ENCODE measurements around the gene TERT.
"Not testable (repeated sequence)": the region's sequence is repeated elsewhere in the genome, so short reads cannot be mapped to it uniquely, and the experiment has no call there.

Gene TERT

DNA sequence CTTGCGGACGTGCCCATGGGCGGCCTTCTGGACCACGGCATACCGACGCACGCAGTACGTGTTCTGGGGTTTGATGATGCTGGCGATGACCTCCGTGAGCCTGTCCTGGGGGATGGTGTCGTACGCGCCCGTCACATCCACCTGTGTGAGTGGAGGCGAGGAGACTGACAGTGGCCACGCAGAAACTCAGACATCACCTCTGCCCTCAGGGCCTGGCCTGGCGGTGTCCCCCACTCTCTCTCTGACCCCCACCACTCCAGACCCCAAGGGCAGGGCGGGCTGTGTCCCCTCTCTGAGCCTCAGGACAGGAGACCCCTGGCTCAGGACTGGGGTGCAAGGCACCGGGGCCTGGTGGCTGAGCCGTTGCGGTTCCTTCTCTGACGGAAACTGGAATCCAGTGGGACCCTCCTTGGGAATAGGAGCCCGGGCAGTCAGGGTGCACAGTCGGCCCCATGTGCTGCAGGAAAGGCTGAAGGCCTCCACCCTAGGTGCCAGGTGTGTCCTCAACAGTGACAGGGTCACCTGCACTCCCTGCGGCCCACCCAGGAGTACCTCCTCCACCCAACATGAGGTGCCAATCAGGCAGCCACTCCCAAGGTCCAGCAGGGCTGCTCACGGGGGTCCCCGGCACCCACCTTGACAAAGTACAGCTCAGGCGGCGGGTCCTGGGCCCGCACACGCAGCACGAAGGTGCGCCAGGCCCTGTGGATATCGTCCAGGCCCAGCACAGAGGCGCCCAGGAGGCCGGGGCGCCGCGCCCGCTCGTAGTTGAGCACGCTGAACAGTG lies 16.0 kb downstream of the TERT start:
- DNase-seq (ENCODE audit: low spot score): no peak

DNA sequence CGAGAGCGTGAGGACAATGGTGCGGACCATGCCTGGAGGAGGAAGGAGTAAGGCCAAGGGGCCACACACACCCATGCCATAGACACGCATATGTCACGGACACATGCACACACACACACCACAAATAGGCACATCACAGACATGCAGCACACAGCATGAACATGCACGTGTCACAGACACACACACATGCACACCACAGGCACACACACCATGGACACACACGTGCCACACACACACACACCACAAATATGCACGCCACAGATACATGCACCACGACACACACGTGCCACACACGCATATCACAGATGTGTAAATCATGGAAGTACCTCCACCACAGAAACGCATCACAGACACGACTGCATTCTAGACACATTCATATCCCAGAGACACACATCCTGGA lies 16.7 kb downstream of the TERT start:
- DNase-seq (ENCODE audit: low spot score): no peak

DNA sequence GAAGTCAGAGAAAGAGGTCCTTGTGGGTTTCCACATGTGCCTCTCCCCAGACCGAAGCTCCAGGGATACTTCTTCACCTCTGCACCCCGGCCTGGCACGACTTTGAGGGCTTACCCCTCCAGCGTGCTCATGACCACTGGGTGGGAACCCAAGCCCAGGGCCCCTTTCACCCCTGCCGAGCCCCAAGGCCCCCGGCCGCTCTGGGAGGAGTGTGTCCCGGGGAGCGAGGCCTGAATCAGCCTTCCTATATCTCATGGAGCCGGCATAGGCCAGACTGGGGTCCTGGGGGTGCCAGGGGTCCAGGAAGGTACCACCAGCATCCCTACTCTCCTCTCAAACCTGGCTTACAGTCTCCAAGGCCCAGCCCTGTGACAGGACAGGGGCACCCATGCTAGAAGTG lies 17.1 kb downstream of the TERT start:
- no peak for DNase-seq (ENCODE audit: low spot score)

DNA sequence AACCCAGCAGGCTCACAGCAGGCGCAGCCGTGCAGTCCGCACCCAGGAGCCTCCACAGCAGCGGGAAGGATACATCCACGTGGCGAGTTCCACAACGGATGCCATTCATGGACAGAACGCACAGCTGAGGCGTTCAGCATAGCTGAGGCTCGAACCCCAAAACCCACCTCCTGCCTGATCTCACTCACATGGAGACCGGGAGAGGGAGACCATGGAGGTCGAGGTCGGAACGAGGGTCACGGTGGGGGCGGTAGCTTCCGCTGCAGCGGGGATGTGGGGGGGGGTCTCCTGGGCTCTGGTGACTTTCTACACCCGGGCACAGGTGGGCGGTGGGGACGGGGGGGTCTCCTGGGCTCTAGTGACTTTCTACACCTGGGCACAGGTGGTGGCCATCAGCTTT lies 17.5 kb downstream of the TERT start:
- no peak for DNase-seq (ENCODE audit: low spot score)

DNA sequence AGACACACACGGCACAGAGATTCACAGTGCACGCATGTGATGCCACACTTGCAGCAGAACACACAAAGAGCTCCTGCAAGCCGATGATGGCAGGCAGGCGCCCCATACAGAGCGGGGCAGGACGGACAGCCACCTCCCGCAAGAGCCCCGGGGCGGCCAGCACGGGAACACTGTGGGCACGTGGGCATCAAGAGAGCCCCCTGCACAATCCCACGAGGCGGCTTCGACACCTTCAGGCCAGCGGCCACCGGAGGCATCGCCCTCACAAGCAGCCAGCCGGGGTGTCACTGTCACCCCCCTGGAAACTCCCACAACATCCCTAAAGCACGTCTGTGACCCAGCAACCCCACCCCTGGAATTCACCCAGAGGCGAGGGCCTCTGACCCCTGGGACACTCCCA lies 17.9 kb downstream of the TERT start:
- no peak for DNase-seq (ENCODE audit: low spot score)

DNA sequence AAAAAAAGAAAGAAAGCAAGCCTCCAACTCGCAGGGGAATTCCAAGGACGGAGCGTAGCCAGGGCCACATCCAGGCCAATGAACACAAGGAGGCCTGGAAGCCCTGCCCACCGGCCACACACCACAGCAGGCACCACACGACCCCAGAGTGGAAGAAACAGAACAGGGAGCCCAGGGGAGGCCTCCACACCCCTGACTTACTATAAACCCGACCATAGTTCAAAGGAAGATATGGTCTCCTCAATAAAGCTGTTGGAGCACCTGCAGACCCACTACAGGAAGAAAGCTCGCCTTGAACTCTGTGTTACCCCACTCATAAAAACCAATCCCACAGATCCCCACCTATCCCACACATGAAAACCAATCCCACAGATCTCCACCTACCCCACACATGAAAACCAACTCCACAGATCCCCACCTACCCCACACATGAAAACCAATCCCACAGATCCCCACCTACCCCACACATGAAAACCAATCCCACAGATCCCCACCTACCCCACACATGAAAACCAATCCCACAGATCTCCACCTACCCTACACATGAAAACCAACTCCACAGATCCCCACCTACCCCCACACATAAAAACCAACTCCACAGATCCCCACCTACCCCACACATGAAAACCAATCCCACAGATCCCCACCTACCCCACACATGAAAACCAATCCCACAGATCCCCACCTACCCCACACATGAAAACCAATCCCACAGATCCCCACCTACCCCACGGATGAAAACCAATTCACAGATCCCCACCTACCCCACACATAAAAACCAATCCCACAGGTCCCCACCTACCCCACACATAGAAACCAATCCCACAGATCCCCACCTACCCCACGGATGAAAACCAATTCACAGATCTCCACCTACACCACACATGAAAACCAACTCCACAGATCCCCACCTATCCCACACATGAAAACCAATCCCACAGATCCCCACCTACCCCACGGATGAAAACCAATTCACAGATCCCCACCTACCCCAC lies 19.2 kb downstream of the TERT start:
- DNase-seq (ENCODE audit: low spot score): not testable (repeated sequence)

DNA sequence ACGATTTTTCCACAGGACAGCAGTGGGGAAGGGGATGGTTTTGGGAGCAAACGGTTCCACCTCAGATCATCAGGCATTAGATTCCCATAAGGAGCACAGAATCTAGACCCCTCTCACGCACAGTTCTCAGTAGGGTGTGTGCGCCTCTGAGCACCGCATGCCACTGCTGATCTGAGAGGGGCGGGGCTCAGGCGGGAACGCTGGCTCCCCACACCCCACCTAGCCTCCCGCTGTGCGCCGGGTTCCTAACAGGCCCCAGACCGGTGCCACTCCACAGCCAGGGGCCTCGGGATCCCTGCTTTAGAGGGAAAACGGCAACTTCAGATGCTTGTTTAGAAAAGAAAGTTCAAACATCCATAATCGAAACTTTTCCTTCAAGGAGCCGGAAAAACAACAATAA lies 20.4 kb downstream of the TERT start:
- no peak for DNase-seq (ENCODE audit: low spot score)

DNA sequence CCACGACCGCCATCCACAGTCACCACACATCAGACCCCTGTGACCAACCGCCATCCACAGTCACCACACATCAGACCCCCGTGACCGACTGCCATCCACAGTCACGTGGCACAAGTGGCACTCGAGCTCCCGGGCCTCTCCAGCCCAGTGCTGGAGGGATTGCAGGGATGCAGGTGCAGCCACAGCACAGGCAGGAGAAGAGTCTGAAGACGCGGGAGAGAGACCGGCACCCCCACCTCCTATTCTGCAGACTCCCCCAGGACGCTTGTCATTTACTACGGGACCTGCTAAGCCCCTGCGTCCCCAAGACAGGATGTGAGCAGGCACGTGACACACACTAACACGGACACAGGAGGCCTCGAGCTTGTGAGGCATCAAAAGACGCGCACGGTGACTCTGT lies 21.1 kb downstream of the TERT start:
- DNase-seq (ENCODE audit: low spot score): no peak

DNA sequence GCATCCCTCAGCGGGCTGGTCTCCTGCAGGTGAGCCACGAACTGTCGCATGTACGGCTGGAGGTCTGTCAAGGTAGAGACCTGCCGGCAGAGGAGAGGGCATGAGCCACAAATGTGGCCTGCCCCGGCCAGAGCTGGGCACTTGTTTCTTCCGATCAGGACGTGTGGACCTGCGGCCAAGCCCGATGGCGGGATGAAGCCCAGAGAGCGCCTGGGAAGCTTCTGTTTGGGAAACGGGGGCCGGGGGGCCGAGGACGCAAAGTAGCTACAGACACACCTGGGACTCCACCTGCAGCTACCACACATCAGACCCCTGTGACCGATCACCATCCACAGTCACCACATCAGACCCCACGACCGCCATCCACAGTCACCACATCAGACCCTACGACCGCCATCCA lies 22.7 kb downstream of the TERT start:
- DNase-seq (ENCODE audit: low spot score): no peak

DNA sequence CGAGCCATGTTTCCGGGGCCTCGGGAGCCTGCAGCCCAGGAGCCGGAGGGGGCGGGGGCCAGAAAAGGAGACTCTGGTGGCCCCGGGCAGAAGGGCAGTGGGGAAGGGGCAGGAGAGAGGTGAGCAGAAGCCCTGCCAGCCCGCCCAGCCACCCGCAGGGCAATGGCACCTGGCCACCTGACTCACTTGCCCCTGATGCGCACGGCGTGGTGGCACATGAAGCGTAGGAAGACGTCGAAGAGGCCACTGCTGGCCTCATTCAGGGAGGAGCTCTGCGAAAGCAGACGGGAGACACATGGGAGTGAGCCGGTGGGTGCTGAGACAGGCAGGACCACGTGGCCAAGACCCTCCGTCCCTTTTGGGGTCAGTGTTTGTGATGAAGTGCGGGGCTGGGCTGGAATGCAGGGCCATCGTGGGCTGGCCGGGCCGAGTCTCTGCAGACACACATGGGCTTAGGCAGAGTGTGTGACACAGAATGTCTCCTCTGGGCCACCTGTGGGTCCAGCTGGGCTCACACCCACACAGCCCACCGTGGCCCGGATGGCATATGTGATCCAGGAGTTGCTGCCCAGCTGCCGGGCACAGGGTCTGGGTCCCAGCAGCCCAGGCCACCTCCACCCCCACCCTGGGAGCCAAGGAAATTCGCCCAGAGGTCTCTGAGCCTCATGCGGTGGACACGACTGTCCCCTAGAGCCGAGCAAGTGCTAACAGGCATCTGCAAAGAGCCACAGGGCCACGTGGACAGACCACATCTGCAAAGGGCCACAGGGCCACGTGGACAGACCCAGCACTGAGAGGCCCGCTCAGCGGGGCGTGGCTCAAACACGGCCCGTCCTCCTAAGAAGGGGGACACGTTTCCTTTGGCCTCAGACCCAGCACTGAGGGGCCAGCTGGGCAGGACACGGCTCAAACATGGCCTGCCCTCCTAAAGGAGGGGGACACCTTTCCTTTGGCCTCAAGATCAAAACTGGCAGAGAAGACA lies 23.6 kb downstream of the TERT start:
- DNase-seq (ENCODE audit: low spot score): no peak

DNA sequence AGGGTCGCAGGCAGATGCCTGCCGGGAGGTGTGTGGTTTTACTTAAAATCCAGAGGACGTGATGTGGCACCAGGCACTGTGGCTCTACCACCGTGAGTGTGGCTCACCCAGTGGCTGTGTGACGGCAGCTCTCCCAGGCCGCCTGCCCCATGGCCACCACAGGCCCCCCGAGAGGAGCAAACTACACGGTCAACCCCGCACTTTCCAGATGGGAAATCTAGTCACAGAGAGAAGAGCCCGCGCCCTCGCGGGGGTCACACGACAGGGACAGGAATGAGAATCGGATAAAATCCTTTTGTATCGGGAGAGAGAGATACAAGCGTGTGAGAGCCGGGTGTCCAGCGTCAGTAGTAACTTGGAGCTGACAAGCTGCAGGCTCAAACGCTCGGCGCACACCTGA lies 24.4 kb downstream of the TERT start:
- no peak for DNase-seq (ENCODE audit: low spot score)

DNA sequence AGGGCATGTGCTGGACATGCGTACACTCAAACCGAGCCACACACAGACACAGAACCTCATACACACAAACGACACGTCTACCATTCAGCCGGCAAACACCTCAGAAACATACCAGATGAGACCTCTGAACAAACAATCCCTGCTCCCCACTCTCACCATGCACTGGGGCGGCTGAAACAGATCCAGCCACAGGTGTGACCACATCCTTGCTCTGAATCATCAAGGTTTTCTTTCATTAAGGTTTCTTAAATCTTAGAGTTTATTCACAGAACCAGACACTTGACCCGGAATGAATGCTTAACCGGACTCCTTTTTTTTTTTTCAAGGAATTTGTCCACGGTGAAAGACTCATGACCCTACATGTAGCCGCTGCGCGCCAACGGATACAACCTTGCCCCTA lies 26.2 kb downstream of the TERT start:
- no peak for DNase-seq (ENCODE audit: low spot score)

DNA sequence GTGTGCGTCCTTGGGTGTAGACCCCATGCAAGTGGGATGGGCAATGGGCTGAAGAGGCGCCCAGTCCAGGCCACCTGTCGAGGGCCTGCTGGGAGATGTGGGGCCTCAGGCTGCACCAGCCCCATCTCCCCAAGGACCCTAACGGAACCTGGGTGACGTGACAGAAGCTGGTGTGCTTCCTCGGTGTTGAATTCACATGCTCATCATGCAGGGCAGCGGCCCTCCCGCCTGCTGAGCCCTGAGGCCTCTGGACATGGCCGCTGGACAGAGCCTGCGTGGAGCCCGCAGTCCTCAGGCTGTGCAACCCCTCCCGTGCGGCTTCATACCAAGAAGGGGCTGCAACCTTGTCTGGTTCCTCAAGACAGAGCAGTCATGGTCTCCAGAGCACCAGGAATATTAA lies 26.8 kb downstream of the TERT start:
- DNase-seq (ENCODE audit: low spot score): no peak

DNA sequence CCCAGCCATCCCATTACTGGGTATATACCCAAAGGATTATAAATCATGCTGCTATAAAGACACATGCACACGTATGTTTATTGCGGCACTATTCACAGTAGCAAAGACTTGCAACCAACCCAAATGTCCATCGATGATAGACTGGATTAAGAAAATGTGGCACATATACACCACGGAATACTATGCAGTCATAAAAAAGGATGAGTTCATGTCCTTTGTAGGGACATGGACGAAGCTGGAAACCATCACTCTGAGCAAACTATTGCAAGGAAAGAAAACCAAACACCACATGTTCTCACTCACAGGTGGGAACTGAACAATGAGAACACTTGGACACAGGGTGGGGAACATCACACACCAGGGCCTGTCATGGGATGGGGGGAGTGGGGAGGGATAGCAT lies 27.4 kb downstream of the TERT start:
- not testable (repeated sequence) for DNase-seq (ENCODE audit: low spot score)

DNA sequence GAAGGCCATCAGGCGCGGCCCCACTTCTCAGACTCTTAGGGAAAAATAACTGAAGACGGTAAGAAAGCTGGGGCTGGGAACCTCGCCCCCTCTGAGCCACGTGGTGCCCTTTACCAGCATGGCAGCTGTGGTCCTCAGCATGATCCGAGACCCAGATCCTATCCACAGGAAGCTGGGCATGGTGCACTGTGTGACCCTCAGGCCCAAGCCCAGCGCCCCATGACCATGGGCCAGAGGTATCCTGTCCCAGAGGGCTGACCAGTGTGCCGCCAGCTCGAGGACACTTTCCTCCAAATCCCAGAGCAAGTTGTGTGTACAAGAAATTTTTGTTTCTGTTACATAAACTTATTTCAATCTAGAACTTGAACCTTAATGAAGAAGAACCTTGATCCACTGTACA lies 28.1 kb downstream of the TERT start:
- DNase-seq (ENCODE audit: low spot score): no peak

DNA sequence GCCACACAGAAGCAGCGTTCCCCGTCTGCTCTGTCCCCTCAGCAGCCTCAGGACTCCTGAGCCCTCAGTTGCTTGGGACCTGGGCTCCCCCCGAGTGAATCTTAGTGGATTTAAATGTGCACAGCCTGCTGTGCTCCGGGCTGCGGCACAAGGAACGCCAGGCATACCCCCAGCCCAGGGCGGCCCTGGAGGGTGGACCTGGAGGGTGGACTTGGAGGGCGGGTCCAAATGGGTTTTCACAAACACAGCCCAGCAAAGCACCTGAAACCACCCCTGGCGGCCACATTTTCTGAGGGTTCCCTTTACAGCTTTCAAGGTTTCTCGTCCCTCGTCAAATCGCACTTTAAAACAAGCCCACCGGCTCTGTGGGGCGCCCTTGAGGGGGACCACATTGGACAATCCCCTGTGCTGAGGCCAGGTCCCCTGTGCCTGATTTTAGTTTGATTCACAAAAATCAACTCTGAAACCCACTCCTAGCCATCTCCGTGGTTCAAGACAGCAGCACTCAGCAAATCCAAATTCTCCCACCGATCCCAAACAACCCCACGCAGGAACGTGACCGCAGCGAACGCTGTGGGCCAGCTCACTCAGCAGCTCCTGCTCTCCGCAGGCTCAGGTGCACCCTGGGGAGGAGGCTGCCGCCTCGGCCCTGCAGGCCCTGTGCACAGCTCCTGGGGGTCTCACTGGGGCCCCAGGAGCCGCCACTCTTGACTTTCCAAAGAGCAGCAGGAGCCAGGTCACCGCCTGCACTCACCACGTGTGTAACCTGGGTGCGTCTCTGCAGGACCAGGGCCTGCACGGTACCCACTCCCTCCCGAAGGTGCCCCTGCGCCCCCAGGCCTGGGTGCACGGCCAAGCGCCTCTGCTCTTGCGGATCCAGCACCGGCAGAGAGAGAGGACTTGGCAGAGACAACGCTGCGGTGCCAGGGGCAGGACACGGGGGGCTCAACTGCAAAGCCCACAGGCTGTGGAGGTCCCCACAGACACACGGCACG lies 29.1 kb downstream of the TERT start:
- no peak for DNase-seq (ENCODE audit: low spot score)

DNA sequence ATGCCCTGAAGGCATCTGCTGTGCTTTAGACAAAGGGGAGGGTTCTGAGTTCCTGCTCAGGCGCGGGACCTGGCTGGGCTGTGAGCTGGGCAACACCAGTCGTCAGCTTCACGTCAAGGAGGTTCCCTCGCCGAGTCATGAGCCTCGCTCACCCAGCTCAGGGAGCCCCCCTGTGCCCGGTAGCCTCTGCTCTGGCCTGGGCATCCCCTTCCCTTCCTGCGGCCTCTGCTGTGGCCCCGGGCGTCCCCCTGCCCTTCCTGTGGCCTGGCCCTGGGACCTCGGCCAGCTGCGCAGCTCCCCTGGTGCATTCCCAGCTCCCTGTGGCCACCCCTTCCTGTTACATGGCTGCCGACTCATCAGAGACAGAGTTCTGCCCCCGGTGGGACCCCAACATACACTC lies 29.8 kb downstream of the TERT start:
- DNase-seq (ENCODE audit: low spot score): no peak

DNA sequence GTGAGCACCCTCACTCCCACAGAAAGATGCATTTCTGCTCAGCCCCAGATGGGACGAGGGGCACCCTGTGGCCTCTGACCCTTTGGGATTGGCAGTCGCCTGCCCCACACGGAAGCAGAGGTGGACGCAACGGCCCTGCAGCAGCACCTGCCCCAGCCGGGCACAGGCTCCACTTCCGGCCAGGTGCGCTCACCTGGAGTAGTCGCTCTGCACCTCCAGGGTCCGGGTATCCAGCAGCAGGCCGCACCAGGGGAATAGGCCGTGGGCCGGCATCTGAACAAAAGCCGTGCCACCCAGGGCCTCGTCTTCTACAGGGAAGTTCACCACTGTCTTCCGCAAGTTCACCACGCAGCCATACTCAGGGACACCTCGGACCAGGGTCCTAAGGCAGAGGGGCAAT lies 30.7 kb downstream of the TERT start:
- no peak for DNase-seq (ENCODE audit: low spot score)

DNA sequence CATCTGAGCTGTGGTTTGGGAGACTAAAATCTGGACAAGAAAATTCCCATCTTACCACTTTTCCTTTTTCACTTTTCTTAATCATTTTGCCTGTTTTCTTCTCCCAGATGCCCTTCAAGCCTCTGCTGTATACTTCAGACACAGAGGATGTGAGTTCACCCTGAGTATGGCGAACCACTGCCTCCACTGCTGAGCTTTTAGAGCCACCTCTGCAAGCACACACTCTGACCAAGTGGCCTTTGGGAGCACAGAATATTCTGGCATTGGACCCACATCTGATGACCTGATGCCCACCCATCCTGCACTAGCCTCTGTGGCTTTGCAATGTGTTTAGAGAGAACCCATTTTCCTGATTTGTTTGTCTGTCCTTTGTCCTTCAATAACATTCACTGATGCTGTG lies 32.5 kb downstream of the TERT start:
- DNase-seq (ENCODE audit: low spot score): no peak

DNA sequence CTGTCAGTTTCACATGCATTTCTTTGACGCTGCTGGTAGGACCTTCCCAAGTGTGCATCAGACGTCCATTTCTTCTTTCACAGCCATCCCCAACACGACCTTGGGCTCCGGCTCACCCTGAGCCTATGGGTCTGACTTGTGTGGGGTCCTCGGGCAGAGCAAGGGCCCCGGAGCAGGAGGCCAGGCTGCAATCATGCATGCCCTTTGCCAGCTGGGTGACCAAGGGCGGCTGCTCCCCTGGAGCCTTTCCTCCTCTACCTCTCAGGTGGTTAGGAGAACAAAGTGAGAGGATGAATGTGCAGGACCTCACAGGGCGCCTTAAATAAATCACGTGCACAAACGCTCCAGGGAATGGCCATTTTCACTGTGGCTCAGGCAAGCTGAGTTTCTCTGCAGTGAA lies 33.2 kb downstream of the TERT start:
- no peak for DNase-seq (ENCODE audit: low spot score)
